ENCODE results near the gene TSPEAR.
A peak's percentile ranks its signal among the peaks of the same experiment; 100 is the strongest.

Gene TSPEAR

DNA sequence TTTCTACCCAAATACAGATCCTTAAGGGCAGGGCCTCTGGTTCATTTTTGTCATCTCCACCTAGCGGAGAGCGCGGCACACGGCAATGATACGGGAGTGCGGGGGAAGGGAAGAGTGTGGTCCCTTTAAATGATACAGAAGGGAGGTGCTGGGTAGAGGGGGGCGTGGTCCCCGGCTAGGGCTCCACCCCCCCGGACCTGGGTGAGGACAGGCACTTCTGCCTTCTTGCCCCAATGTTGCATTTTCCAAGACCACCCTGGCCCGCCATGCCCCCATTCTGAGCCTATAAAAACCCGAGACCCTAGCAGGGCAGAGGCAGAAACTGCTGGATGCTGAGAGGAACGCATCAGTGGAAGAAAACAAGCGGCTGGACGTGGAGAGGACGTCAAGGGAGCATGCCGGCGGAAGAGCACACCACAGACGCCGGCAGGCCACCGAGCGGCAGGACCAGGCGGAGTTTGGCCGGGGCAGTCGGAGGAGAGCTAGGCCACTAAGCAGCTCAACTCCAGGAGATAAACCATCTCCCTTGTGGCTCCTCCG is 226.0 kb downstream of the TSPEAR start:
- DNase-seq (ENCODE audit: low spot score) = no peak

DNA sequence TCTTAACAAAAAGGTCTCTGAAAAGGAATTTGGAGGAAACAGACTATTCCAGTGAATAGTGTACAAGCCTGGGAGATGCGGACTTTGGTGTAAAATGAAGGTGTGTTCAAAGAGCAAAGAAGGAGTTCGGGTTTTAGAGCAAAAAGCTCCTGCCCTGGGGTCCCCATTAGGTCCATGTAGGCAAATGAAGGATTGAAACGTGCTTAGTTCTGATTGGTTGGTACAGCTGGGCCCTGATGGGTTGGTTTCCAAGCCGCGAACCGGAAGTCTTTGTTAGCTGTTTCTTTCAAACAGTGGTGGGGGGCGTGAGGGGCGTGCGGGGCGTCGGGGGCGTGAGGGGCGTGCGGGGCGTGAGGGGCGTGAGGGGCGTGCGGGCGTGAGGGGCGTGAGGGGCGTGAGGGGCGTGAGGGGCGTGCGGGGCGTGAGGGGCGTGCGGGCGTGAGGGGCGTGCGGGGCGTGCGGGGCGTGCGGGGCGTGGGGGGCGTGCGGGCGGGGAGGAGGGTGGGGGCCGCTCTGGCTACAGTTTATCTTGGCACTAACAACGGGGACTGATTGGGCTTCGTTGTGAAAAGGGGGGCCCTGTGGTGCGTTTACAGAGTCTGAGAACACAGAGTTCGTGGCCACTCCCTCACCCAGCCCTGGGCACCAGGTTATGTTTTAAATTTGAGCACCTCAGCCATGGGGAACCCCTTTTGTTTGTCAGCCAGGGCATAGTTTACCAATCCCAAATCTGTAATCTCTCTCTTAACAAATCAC is 226.7 kb downstream of the TSPEAR start:
- DNase-seq (ENCODE audit: low spot score) = no peak

- DNase-seq (ENCODE audit: low spot score) = no peak
Observed at GRCh38 chr21:44483288-44484237, 227.8 kb downstream of the TSPEAR start.

DNA sequence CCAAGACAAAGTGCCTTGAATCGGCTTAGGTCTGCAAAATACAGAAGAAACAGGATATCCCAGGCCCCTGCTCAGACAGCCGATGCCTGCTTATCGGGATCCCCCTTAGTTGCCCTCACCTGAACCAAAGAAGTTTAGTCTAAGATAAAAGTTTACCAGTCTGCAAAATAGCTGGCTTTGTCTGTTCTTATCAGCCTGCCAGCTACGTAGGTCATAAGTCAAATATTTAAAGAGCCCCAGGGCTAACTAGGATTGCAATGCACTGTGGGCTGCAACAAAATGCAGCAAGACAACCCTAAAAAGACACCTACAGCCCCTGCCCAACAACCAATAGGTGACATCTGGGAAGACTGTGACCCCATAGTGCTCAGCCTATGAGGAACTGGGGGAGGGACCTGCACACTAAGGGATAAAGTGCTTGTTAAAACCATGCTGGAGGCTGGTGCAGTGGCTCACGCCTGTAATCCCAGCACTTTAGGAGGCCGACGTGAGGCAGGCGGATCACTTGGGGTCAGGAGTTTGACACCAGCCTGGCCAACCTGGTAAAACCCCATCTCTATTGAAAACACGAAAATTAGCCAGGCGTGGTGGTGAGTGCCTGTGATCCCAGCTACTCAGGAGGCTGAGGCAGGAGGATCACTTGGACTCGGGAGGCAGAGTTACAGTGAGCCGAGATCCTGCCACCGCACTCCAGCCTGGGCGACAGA is 228.6 kb downstream of the TSPEAR start:
- no peak for DNase-seq (ENCODE audit: low spot score)

GRCh38 chr21:44480200-44481053 is 230.9 kb downstream of the TSPEAR start:
- DNase-seq (ENCODE audit: low spot score) = no peak

- DNase-seq (ENCODE audit: low spot score) = peak; percentile 41
Observed at GRCh38 chr21:44479556-44480199, 231.7 kb downstream of the TSPEAR start.

DNA sequence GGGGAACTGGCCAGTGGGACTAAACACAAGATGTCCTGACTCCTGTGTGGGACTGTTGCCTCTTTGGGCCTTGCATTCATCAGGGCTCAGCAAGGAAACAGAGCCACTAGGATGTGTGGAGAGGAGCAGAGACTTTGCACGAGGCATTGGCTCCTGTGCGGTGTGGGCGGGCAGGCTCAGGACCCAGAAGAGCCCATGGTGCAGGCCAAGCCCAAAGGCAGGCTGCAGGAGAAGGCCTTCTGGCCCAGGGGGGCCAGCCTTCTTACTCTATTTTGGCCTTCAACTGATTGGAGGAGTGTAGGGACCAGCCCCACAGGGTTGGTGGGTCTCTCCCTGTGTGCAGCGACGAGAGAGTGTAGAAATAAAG is 232.6 kb downstream of the TSPEAR start:
- DNase-seq (ENCODE audit: low spot score) = no peak

DNA sequence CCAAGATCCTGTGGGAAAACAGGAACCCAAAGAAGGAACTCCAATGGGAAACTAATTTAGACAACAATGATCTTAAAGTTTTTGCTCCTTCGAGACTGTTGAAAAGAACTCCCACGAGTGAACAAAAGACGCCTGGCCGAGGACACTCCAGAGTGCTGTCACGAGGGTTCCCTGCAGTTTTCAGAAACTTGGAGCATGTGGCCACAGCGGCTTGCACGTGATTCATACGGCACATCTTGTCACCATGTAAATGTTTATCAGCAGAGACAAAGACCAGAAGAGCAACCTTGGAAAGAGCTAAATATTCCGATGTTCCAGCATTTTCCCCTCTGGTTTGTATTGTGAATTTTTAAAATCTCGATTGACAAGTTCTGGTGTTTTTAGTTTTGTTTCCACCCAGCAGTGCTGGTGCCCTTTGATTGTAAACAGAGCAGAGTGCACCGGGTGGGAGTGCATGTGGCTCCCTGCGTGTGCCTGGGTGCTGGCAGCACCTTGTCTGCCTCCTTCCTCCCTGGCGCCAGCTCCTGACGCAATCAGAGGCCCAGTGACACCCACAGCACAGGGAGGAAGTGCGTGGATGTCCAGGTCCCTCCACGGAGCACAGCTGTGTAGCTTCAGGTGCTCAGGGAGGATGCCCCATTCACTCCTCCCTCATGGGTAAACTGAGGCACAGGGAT is 233.1 kb downstream of the TSPEAR start:
- DNase-seq (ENCODE audit: low spot score) = no peak

- no peak for DNase-seq (ENCODE audit: low spot score)
Observed at GRCh38 chr21:44477712-44478111, 233.7 kb downstream of the TSPEAR start.

GRCh38 chr21:44477131-44477530 is 234.2 kb downstream of the TSPEAR start:
- DNase-seq (ENCODE audit: low spot score) = no peak

DNA sequence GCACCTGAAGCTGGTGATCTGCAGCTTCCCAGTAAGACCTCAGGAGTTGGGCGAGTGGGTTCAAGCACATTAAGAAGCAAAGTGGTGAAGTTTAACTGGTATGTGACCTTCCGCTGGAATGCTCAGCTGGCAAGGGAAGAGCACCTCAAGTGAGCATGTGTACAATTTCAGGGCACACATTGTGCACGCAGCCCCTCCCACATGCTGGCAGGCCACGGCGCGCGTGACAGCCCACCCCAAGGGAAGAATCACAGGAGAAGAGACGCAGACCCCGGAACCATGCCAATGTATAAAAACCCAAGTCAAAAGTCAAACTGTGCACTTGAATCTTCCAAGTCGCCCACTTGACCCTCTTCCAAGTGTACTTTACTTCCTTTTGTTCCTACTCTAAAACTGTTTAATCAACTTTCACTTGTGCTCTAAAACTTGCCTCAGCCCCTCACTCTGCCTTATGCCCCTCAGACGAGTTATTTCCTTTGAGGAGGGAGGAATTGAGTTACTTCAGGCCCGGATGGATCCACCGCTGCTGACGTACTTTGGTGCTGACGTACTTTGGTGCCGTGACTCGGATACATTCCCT is 236.0 kb downstream of the TSPEAR start:
- DNase-seq (ENCODE audit: low spot score) = no peak

DNA sequence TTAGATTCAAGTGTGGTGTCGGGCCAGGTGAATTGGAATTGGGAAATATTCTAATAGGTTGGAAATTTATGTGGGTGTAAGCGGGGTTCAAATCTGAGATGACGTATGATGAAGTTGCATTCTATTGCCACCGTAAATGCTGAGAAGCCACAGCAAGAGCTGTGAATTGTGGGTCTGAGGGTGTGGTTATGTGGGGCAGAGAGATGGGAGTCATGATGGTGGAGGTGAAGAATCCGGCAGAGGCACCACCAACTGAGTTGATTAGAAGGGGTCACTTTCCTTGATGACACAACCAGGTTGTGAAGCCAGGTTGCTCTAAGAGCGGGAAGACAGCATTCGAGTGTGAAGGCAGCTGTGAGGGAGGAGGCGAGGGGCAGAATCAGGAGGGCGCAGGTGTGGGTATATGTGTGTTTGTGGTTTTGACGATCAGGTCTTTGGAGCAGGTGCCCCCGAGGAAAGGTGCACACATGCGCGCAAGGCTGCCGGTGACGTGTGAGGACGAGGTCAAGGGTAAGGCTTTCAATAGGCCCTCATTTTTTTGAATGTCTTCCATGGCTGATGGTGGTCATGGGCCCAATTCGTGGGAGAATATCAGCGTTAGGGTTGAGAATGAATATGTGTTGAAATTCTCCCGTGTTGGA is 237.3 kb downstream of the TSPEAR start:
- no peak for DNase-seq (ENCODE audit: low spot score)

DNA sequence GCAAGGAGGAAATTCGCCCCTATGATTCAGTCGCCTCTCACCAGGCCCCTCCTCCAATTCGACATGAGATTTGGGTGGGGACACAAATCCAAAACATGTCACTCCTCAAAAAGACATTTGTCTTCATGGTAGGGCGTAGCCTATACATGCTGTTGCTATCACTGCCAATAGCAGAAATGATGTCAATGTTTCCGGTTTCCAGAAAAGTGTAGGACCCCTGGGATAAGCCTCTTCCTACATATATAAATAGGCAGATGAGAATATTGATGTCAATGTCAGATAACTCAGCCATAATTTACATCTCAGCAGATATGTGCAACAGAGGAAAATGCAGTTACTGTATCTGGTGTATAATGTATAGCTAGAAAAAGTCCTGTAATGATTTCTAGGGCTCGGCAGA is 239.4 kb downstream of the TSPEAR start:
- no peak for DNase-seq (ENCODE audit: low spot score)

DNA sequence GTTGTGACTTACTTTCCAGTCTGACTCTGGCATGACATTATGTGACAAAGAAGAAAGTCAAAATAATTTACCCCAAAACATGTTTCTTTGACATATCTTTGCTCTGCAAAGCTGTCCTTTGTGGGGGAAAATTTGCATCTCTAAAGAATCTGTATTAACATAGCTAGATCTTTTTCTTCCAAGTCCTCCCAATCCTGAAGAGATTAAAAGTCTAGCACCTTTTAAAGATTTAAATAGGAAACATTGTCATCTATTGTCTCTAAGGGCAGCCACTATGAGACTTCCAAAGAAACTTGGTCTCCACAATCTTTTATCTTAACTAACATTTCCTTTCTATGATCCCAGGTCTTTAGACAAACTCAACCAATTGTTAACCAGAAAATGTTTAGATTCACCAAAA is 240.0 kb downstream of the TSPEAR start:
- no peak for DNase-seq (ENCODE audit: low spot score)

DNA sequence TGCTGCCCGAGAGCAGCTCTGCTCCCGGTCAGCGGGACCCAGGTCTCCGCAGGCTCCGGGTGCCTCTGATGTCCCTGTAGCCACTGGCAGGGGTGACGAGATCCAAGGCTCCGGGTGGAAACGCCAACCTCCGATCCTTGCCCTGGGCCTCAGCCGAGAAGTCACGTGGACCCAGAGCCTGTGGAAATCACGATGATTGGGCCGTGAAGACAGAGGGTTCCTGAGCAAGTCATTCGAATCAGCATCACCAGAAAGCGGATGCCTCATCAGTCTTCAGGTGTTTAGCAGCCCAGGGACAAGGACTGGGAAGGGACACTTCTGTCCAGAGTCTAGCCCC is 243.5 kb downstream of the TSPEAR start:
- DNase-seq (ENCODE audit: low spot score) = no peak

DNA sequence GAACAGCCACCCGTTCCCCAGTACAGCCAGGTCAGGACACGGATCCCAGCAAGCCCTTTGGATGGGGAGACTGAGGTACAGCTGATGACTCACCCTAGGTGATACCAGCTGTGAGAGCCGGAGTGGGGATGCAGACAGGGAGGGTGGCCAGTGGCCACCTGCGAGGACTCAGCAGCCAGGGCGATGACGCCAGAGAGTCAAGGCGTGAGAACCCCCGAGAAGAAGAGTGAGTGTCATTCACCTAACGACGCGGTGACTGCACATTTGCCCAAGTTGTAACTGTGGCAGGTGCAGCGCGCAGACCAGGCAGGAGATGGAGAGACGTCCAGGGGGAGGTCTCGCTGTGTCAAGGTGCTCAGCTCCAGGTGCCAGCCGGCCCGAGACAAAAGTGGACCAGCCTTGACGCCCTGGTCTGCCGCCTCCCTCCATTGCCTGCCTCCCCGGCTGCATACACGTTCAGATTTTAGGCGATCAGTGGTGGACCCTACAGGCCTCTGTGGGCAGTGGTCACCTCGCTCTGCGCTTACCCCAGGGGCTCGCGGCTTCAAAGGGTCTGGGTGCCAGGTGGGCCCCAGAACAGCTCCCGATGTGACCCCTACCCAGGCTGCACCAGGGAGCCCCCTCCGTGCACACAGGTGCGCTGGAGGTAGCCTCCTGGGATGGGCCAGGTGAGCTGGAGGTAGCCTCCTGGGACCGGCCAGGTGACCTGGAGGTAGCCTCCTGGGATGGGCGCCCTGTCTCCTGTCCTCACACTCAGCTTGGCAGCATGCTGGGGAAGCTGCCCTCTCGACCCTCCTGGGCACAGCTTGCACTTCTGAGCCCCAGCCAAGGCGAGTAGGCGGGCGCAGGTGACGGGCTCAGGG is 244.1 kb downstream of the TSPEAR start:
- DNase-seq (ENCODE audit: low spot score) = no peak

GRCh38 chr21:44466351-44466954 is 244.9 kb downstream of the TSPEAR start:
- no peak for DNase-seq (ENCODE audit: low spot score)

DNA sequence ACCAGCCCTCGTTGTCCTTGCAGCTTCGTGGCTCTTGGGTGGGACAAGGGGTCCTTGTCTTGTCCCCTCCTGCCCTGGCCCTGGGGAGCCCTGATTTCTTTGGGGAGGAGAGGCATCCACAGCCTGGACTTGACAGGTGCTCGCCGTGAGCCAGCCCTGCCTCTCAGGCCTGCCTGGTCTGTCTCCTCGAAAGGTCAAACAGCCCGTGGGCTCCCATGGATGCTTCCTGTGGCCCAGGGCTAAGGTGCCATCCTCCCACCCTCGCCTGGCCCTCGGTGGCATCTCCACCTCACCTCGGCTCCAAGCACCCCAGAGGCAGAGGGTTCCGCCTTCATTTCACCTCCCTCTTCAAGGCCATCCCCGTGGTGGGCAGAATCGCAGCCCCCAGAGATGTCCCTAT is 247.0 kb downstream of the TSPEAR start:
- DNase-seq (ENCODE audit: low spot score) = no peak
